NB4 (cell line): Measurements from ENCODE around the gene CARD6.
"Not testable (repeated sequence)": the region's sequence is repeated elsewhere in the genome, so short reads cannot be mapped to it uniquely, and the experiment has no call there.

Source experiments
- DNase-seq: peaks from one replicate; pipeline ENCODE4 v3.0.0; 2010; ENCODE audit warnings: low read depth
- H3K4me3 ChIP-seq: one replicate; pipeline ENCODE4 v1.5.1; 2011; ENCODE audit warnings: mild to moderate bottlenecking, low read depth, low read length, moderate library complexity
- CTCF ChIP-seq: IDR thresholded peaks from one replicate; pipeline ENCODE4 v1.5.1; 2012; ENCODE audit warnings: low read depth, low read length
- MAX ChIP-seq: IDR thresholded peaks from 2 replicates; pipeline ENCODE4 v1.6.1; 2011; ENCODE audit warnings: low read depth, low read length
- MYC ChIP-seq: IDR thresholded peaks from 2 replicates; pipeline ENCODE4 v1.6.1; 2011; ENCODE audit warnings: low read depth, low read length
- POLR2A ChIP-seq: IDR thresholded peaks from 2 replicates; pipeline ENCODE4 v1.6.1; 2011; ENCODE audit warnings: mild to moderate bottlenecking; ENCODE audit not compliant: insufficient read length; ENCODE audit errors: extremely low read depth

Gene CARD6

DNA sequence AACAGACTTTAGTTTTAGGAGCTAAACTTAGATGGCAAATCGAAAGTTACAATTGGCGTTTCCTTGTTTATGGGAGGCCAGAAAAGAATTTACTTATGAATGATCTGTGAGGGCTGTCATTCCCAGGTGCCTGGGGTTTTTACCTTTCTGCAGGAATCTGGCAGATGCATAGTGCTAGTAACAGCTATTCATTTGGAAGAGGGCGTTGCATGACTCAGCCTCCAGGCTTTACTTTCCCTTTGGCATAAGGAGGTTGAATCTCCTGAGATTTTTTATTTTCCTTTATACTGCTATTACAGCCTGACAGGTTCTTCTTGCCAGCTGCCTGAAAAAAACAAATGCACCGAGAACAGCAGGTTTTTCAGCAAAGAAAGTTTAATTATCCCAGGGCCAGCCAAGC lies 30.0 kb downstream of the CARD6 start:
- no peak for DNase-seq
- TF ChIP-seq MAX (no peak), POLR2A (no peak)
- H3K4me3 ChIP-seq = no peak overlapping the region

DNA sequence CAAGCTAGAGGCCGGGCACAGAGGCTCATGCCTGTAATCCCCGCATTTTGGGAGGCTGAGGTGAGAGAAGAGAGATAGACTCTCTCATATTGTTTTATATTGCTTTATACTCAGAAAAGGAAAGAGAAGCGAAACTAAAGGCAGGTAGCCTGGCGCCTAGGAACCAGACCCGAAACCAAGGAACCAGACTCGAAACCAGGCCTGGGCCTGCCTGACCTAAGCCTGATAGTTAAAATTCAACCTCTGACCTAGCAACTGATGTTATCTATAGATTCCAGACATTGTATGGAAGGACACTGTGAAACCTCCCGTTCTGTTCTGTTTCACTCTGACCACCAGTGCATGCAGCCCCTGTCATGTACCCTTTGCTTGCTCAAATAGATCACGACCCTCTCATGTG lies 31.1 kb downstream of the CARD6 start:
- DNase-seq, H3K4me3 ChIP-seq: not testable (repeated sequence)

- no peak for DNase-seq
- TF ChIP-seq MAX (no peak), POLR2A (no peak), MYC (no peak), CTCF (no peak)
- H3K4me3 ChIP-seq = no peak overlapping the region
Measured at GRCh38 chr5:40873286-40873880, 32.2 kb downstream of the CARD6 start.

- H3K4me3 ChIP-seq = no peak overlapping the region
- DNase-seq = no peak
- TF ChIP-seq MAX (no peak), POLR2A (no peak), MYC (no peak), CTCF (no peak)
Measured at GRCh38 chr5:40875958-40876357, 34.8 kb downstream of the CARD6 start.

GRCh38 chr5:40877371-40877988 lies 36.3 kb downstream of the CARD6 start:
- H3K4me3 ChIP-seq = no peak overlapping the region
- TF ChIP-seq CTCF (no peak), MAX (no peak), POLR2A (no peak), MYC (no peak)
- DNase-seq = no peak

DNA sequence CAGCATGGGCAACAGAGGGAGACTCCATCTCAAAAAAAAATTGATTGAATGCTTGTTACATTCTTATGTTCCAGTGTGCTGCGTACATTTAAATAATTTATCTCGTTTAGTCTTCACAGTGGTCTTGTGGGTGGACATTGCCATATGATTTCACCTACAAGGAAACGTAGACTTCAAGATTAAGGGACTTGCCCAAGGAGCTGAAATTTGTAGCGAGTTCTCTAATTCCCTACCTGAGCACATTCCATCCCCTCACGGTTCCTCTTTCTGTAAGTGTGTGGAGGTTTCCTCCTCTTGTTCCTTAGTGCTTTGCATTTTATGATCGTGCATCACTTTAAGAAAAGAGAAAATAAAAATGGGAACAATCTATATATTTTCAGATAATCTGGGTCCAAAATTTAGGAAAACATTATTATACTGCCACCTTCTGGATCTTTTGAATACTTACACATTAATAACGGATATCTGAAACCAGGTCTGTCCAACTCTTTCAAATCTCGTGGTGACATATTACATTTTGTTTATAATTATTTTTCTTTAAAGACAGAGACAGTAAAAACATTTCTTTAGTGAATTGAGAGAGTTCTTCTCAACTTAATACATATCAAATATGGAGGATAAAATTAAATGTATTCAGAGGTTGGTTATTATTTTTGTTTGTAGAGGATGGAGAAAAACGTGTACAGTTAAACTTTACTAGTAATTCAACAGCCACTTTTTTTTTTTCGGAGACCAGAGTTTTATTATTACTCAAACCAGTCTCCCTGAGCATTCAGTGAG lies 38.2 kb downstream of the CARD6 start:
- DNase-seq = peak; percentile 44
- TF ChIP-seq POLR2A = no peak
- TF ChIP-seq MAX = 0 out of 2 replicates have a peak, but pooled peaks have one; percentile 19
- TF ChIP-seq MYC = no peak
- no peak overlapping the region for H3K4me3 ChIP-seq

DNA sequence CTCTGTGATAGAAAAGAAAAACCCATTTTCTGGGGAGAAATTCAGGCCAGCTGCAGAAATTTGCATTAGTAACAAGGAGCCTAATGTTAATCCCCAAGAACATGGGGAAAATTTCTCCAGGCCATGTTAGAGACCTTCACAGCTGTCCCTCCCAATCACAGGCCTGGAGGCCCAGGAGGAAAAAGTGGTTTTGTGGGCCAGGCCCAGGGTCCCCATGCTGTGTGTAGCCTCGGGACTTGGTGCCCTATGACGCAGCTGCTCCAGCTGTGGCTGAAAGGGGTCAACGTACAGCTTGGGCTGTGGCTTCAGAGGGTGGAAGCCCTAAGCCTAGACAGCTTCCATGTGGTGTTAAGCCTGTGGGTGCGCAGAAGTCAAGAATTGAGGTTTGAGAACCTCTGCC lies 41.1 kb downstream of the CARD6 start:
- TF ChIP-seq MAX (no peak), CTCF (no peak), MYC (no peak), POLR2A (no peak)
- no peak for DNase-seq
- no peak overlapping the region for H3K4me3 ChIP-seq

DNA sequence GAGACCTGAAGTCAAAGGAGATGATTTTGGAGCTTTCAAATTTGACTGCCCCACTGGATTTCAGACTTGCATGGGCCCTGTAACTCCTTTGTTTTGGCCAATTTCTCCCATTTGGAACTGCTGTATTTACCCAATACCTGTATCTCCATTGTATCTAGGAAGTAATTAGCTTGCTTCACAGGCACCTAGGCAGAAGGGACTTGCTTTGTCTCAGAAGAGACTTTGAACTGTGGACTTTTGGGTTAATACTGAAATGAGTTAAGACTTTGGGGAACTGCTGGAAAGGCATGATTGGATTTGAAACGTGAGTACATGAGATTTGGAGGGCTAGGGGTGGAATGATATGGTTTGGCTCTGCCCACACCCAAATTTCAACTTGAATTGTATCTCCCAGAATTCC lies 41.9 kb downstream of the CARD6 start:
- DNase-seq, H3K4me3 ChIP-seq: not testable (repeated sequence)

DNA sequence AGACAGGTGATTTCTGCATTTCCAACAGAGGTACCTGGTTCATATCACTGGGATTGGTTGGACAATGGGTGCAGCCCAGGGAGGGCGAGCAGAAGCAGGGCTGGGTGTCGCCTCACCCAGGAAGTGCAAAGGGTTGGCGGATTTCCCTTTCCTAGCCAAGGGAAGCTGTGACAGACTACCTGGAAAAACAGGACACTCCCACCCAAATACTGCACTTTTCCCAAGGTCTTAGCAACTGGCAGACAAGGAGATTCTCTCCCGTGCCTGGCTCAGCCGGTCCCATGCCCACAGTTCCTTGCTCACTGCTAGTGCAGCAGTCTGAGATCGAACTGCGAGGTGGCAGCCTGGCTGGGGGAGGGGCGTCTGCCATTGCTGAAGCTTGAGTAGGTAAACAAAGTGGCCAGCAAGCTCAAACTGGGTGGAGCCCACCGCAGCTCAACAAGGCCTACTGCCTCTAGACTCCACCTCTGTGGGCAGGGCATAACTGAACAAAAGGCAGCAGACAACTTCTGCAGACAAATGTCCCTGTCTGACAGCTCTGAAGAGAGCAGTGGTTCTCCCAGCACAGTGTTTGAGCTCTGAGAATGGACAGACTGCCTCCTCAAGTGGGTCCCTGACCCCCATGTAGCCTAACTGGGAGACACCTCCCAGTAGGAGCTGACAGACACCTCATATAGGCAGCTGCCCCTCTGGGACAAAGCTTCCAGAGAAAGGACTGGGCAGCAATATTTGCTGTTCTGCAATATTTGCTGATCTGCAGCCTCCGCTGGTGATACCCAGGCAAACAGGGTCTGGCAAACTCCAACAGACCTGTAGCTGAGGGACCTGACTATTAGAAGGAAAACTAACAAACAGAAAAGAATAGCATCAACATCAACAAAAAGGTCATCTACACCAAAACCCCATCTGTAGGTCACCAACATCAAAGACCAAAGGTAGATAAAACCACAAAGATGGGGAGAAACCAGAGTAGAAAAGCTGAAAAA lies 54.6 kb downstream of the CARD6 start:
- H3K4me3 ChIP-seq, DNase-seq: not testable (repeated sequence)
